ENCODE data around the gene OR2J2.

DNA sequence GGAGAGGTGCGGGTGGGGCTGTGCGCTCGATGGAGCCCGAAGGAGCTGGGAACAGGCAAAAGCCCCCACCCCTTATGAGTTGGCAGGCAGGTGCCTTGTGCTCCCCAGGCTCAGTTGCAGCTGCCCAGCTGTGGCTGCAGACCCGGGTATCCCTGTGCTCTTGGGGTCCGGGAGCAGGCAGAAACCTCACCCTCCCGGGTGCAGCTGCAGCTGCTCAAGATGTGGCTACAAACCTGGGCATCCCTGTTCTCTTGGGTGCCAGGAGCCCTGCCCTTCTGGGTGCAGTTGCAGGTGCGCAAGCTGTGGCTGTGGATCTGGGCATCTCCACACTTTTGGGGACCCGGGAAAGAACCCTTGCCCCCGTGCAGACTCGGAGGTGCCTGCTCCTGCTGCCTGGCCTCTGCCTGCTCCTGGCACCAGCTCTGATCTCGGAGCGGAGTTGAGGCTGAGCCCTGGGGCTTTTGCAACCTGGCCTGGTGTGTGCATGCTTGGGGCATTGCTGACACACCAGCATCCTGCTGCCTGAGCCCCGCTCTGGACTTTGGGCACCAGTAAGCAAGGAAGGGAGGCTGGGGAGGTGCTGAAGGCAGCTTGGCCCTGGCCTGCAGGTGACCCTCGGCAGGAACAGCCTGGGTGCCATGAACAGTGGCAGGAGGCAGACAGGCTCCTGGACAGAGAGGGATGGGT is 41.2 kb upstream of the OR2J2 start:
- TF ChIP-seq CTCF (conservative IDR thresholded peaks at IDR 0.05 in 1 of 2, IDR thresholded peaks at IDR 0.05 in 1 of 2; ENCODE audit: extremely low read depth in 1 of 2, insufficient read depth in 1 of 2, low read depth in 1 of 2, low read length in 2 of 2) (no peak), EZH2 (IDR thresholded peaks at IDR 0.05; ENCODE audit: borderline replicate concordance, low read length) (no peak)

Data from mammary epithelial cell (primary cell).